HepG2 (cell line): ENCODE data around the gene ZFP36L2. TPM values are rescaled to one million over a fixed set of nuclear protein-coding genes. Genes with fewer than 3 reads are reported as not detected.
A peak's percentile ranks its signal among the peaks of the same experiment; 100 is the strongest.

Source experiments
- CSRNP1 ChIP-seq: sonication (generic); formaldehyde crosslinking; IDR thresholded peaks from 2 replicates; pipeline ENCODE4 v1.8.1; 2023; ENCODE audit warnings: mild to moderate bottlenecking, missing genetic modification reagents
- DBP ChIP-seq: sonication (generic); formaldehyde crosslinking; IDR thresholded peaks from 2 replicates; pipeline ENCODE4 v1.4.0; 2020; ENCODE audit warnings: missing genetic modification reagents; ENCODE audit errors: not compliant biosample characterization
- FOSL2 ChIP-seq: sonication (generic); formaldehyde crosslinking; IDR thresholded peaks from 2 replicates; pipeline ENCODE4 v1.4.0; 2020; ENCODE audit warnings: missing genetic modification reagents
- FOXC1 ChIP-seq: sonication (generic); formaldehyde crosslinking; IDR thresholded peaks from 2 replicates; pipeline ENCODE4 v1.8.0; 2022; ENCODE audit warnings: mild to moderate bottlenecking, missing genetic modification reagents, borderline replicate concordance
- HMG20A ChIP-seq: IDR thresholded peaks from 2 replicates; pipeline ENCODE4 v1.6.1; 2016; ENCODE audit warnings: borderline replicate concordance
- HNRNPH1 ChIP-seq: fragments of 200-400 bp; formaldehyde crosslinking; optimal IDR thresholded peaks from 2 replicates; pipeline ENCODE3; 2017; ENCODE audit warnings: mild to moderate bottlenecking, low read depth, low read length
- HNRNPUL1 ChIP-seq: fragments of 200-400 bp; formaldehyde crosslinking; IDR thresholded peaks from 2 replicates; pipeline ENCODE4 v1.6.1; 2017; ENCODE audit warnings: low read depth, mild to moderate bottlenecking, low read length, moderate library complexity
- MEIS1 ChIP-seq: sonication (generic); formaldehyde crosslinking; IDR thresholded peaks from 2 replicates; pipeline ENCODE4 v1.9.0; 2021; ENCODE audit warnings: mild to moderate bottlenecking, missing genetic modification reagents, moderate library complexity, borderline replicate concordance
- MIER2 ChIP-seq: IDR thresholded peaks from 2 replicates; pipeline ENCODE4 v1.6.1; 2016; ENCODE audit warnings: missing biosample characterization, missing genetic modification reagents
- NFKB2 ChIP-seq: sonication (generic); formaldehyde crosslinking; IDR thresholded peaks from 2 replicates; pipeline ENCODE4 v1.4.0; 2020; ENCODE audit warnings: missing genetic modification reagents, borderline replicate concordance
- NONO ChIP-seq, 2 experiments: fragments of 450-650 bp in 1 of 2; sonication (generic) in 1 of 2; formaldehyde crosslinking in 1 of 2; IDR thresholded peaks in 1 of 2; conservative IDR thresholded peaks in 1 of 2; 2 replicates each; pipeline versions ENCODE4 v1.6.1 to v1.8.0; 2017 to 2022; ENCODE audit warnings: mild to moderate bottlenecking in 1 of 2, missing genetic modification reagents in 1 of 2, moderate library complexity in 1 of 2
- TFDP1 ChIP-seq: IDR thresholded peaks from 2 replicates; pipeline ENCODE4 v1.6.1; 2016; ENCODE audit warnings: missing compliant biosample characterization, missing genetic modification reagents, borderline replicate concordance
- UBTF ChIP-seq: sonication (generic); formaldehyde crosslinking; IDR thresholded peaks from 2 replicates; pipeline ENCODE4 v1.4.0; 2020; ENCODE audit warnings: mild to moderate bottlenecking, missing genetic modification reagents
- ZBTB25 ChIP-seq: IDR thresholded peaks from 2 replicates; pipeline ENCODE4 v1.6.1; 2018; ENCODE audit warnings: missing genetic modification reagents
- ZKSCAN1 ChIP-seq: fragments of 150-350 bp; IDR thresholded peaks from 2 replicates; pipeline ENCODE4 v1.6.1; 2014; ENCODE audit warnings: low read length
- ZNF597 ChIP-seq: sonication (generic); formaldehyde crosslinking; IDR thresholded peaks from 2 replicates; pipeline ENCODE4 v1.5.0; 2020; ENCODE audit warnings: missing genetic modification reagents
- ZNF652 ChIP-seq: IDR thresholded peaks from 2 replicates; pipeline ENCODE4 v1.6.1; 2016; ENCODE audit warnings: low read depth, borderline replicate concordance
- polyA plus RNA-seq, 8 experiments: library from polyadenylated mRNA; depleted of rRNA in 3 of 8; stranded (reverse) in 7 of 8; unstranded in 1 of 8; fragments of >200 nt; fragmentation: Illumina TruSeq in 4 of 8; extraction: Trizol in 4 of 8; gene quantifications; 2 replicates each; pipeline versions ENCODE4 v1.2.1 to v1.2.3, GENCODE V29; 2011 to 2016; ENCODE audit warnings: low read depth in 4 of 8, missing spikeins in 1 of 8, mixed read lengths in 1 of 8; ENCODE audit not compliant: insufficient read depth in 1 of 8
- total RNA-seq, 5 experiments: library from RNA; depleted of rRNA; stranded (reverse); fragments of >200 nt; fragmentation: Illumina TruSeq; extraction: Trizol; gene quantifications; 2 replicates each; pipeline ENCODE4 v1.2.3, GENCODE V29; 2016; ENCODE audit warnings: low read depth in 1 of 5

ZFP36L2 gene
- total and polyA plus RNA-seq, 2 of the 13 experiments (the other 11 are each of a cell fraction or from before 2014, with no cell fraction given): 11.2 to 21.8 TPM

- TF ChIP-seq ZBTB25 (CRISPR knock-in tag) (peak; percentile 96), HMG20A (CRISPR knock-in tag) (no peak; the same call in 1 of the 2 replicates), CSRNP1 (peak; percentile 74; the same call in 1 of the 2 replicates), NONO (IDR thresholded peaks at IDR 0.05) (no peak), NONO (CRISPR knock-in tag; conservative IDR thresholded peaks at IDR 0.05) (peak; percentile 93), DBP (CRISPR knock-in tag) (no peak), HNRNPH1 (no peak), ZKSCAN1 (no peak), ZNF597 (CRISPR knock-in tag) (0 out of 2 replicates have a peak, but pooled peaks have one; percentile 53), NFKB2 (peak; percentile 71; the same call in 1 of the 2 replicates), ZNF652 (0 out of 2 replicates have a peak, but pooled peaks have one; percentile 25), HNRNPUL1 (peak; percentile 81; the same call in 1 of the 2 replicates), FOXC1 (CRISPR knock-in tag) (peak; percentile 75; the same call in 1 of the 2 replicates), FOSL2 (CRISPR knock-in tag) (peak; percentile 72), MIER2 (CRISPR knock-in tag) (no peak), UBTF (peak; percentile 95), MEIS1 (CRISPR knock-in tag) (no peak; the same call in 1 of the 2 replicates), TFDP1 (peak; percentile 85)
Observed at GRCh38 chr2:43226955-43227829, 786 bp upstream of the ZFP36L2 start (continued).
